ENCODE results near the gene PLEKHM2.

PLEKHM2 gene

GRCh38 chr1:15700508-15700907 is 16.4 kb downstream of the PLEKHM2 start:
- H3K27ac ChIP-seq (ENCODE audit: low read depth, low read length), result peak overlapping the region; percentile 23
- no peak for TF ChIP-seq CTCF (IDR thresholded peaks at IDR 0.05; ENCODE audit: low read depth, low read length, poor library complexity, severe bottlenecking)
- no peak for TF ChIP-seq EZH2phosphoT487 (IDR thresholded peaks at IDR 0.05; ENCODE audit: borderline replicate concordance, low read length)

GRCh38 chr1:15701784-15702183 is 17.7 kb downstream of the PLEKHM2 start:
- Histone ChIP-seq H3F3A (ENCODE audit: control insufficient read depth, insufficient read depth) (peaks cover 10% of the 10 kb centered on the region; the same call in 1 of the 2 replicates), H3K27ac (ENCODE audit: low read depth, low read length) (no peak overlapping the region), H3K9me2 (replicated peaks; ENCODE audit: control insufficient read depth, low read length) (no peaks in the 10 kb centered on the region), H3K4me3 (ENCODE audit: low read length) (no peak overlapping the region), H3K36me3 (ENCODE audit: control insufficient read depth, low read length) (no peaks in the 10 kb centered on the region), H3K27me3 (ENCODE audit: control insufficient read depth, low read length) (no peaks in the 10 kb centered on the region), H3K79me2 (ENCODE audit: control insufficient read depth, low read length) (peaks cover 57% of the 10 kb centered on the region), H3K4me1 (ENCODE audit: control insufficient read depth, low read length) (peaks cover 33% of the 10 kb centered on the region), H3K4me2 (ENCODE audit: low read length) (no peak overlapping the region), H4K20me1 (ENCODE audit: control insufficient read depth, insufficient read depth, low read depth, low read length) (no peaks in the 10 kb centered on the region), H3K9me3 (ENCODE audit: control insufficient read depth, insufficient read depth, low read length) (no peaks in the 10 kb centered on the region)
- TF ChIP-seq EZH2phosphoT487 (IDR thresholded peaks at IDR 0.05; ENCODE audit: borderline replicate concordance, low read length) (no peak), CTCF (IDR thresholded peaks at IDR 0.05; ENCODE audit: low read depth, low read length, poor library complexity, severe bottlenecking) (no peak)

More at GRCh38 chr1:15700508-15700907, 16.4 kb downstream of the PLEKHM2 start:
- peaks cover 10% of the 10 kb centered on the region; the same call in 1 of the 2 replicates for H3F3A ChIP-seq (ENCODE audit: control insufficient read depth, insufficient read depth)
- peaks cover 61% of the 10 kb centered on the region for H3K79me2 ChIP-seq (ENCODE audit: control insufficient read depth, low read length)
- H3K36me3 ChIP-seq (ENCODE audit: control insufficient read depth, low read length), result peaks cover 4% of the 10 kb centered on the region; the same call in 1 of the 2 replicates
- H3K9me2 ChIP-seq (replicated peaks; ENCODE audit: control insufficient read depth, low read length), result no peaks in the 10 kb centered on the region
- no peaks in the 10 kb centered on the region for H4K20me1 ChIP-seq (ENCODE audit: control insufficient read depth, insufficient read depth, low read depth, low read length)
- H3K27me3 ChIP-seq (ENCODE audit: control insufficient read depth, low read length), result no peaks in the 10 kb centered on the region
- no peaks in the 10 kb centered on the region for H3K9me3 ChIP-seq (ENCODE audit: control insufficient read depth, insufficient read depth, low read length)
- H3K4me1 ChIP-seq (ENCODE audit: control insufficient read depth, low read length), result peaks cover 40% of the 10 kb centered on the region
- no peak overlapping the region for H3K4me3 ChIP-seq (ENCODE audit: low read length)
- H3K4me2 ChIP-seq (ENCODE audit: low read length), result peak overlapping the region; percentile 48

- no peaks in the 10 kb centered on the region for H3K9me2 ChIP-seq (replicated peaks; ENCODE audit: control insufficient read depth, low read length)
- no peak overlapping the region for H3K4me2 ChIP-seq (ENCODE audit: low read length)
- no peak for TF ChIP-seq CTCF (IDR thresholded peaks at IDR 0.05; ENCODE audit: low read depth, low read length, poor library complexity, severe bottlenecking)
- no peak for TF ChIP-seq EZH2phosphoT487 (IDR thresholded peaks at IDR 0.05; ENCODE audit: borderline replicate concordance, low read length)
- 0 out of 2 replicates have a peak, but pooled peaks cover 2% of the 10 kb centered on the region for H3F3A ChIP-seq (ENCODE audit: control insufficient read depth, insufficient read depth)
- H3K9me3 ChIP-seq (ENCODE audit: control insufficient read depth, insufficient read depth, low read length), result no peaks in the 10 kb centered on the region
- H3K27ac ChIP-seq (ENCODE audit: low read depth, low read length), result no peak overlapping the region
- no peak overlapping the region for H3K4me3 ChIP-seq (ENCODE audit: low read length)
- H3K79me2 ChIP-seq (ENCODE audit: control insufficient read depth, low read length), result peaks cover 59% of the 10 kb centered on the region
- peaks cover 21% of the 10 kb centered on the region for H3K4me1 ChIP-seq (ENCODE audit: control insufficient read depth, low read length)
- H3K27me3 ChIP-seq (ENCODE audit: control insufficient read depth, low read length), result no peaks in the 10 kb centered on the region
- H4K20me1 ChIP-seq (ENCODE audit: control insufficient read depth, insufficient read depth, low read depth, low read length), result no peaks in the 10 kb centered on the region
- no peaks in the 10 kb centered on the region for H3K36me3 ChIP-seq (ENCODE audit: control insufficient read depth, low read length)
These were observed 18.8 kb downstream of the PLEKHM2 start for GRCh38 chr1:15702722-15703550.

Measured in DOHH2 (cell line).